Measurements from ENCODE around the gene RBM43. TPM values are rescaled to one million over a fixed set of nuclear protein-coding genes. Genes with fewer than 3 reads are reported as not detected.

The RBM43 gene
- total RNA-seq, 2 donors from 2014 or later, result 2.4 to 5.0 TPM

GRCh38 chr2:151278487-151278886 is 16.8 kb upstream of the RBM43 start:
- Mint-ChIP-seq H3K36me3 (peaks cover 5 to 18% of the 10 kb centered on the region in 2 donors), H3K9me3 (no peaks in the 10 kb centered on the region), H3K27ac (no peak overlapping the region)
- ATAC-seq (no peak), DNase-seq (ENCODE audit: low spot score in 2 of 2) (no peak)

DNA sequence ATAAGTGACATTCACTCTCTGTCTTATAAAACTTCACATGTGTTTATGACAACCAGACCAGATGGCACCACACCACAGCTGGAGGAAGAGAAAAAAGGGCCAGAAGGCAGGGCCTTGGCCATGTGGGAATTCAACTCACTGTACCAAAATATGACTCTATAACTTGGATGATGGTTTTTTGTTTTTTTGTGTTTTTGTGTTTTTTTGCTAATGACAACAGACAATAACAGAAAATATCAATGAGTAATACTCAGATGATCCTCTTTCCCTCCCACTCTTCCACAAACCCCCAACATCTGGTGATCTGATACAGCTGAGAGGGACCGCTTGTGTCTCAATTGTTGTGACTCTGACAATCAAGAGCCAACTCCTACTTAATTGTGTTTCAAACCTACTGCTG is 15.4 kb upstream of the RBM43 start:
- ATAC-seq (no peak), DNase-seq (ENCODE audit: low spot score in 2 of 2) (no peak)
- H3K27ac Mint-ChIP-seq, result peak overlapping the region in 1 of 2 donors; percentile 14
- H3K36me3 Mint-ChIP-seq, result peaks cover 9 to 27% of the 10 kb centered on the region in 2 donors
- no peaks in the 10 kb centered on the region for H3K9me3 Mint-ChIP-seq

- DNase-seq (ENCODE audit: low spot score in 2 of 2), result no peak
- no peak for ATAC-seq
- H3K9me3 Mint-ChIP-seq, result no peaks in the 10 kb centered on the region
- H3K27ac Mint-ChIP-seq, result peak overlapping the region in 1 of 2 donors; percentile 19
- peaks cover 8 to 33% of the 10 kb centered on the region in 2 donors for H3K36me3 Mint-ChIP-seq
Measured at GRCh38 chr2:151275291-151275690, 13.6 kb upstream of the RBM43 start.

DNA sequence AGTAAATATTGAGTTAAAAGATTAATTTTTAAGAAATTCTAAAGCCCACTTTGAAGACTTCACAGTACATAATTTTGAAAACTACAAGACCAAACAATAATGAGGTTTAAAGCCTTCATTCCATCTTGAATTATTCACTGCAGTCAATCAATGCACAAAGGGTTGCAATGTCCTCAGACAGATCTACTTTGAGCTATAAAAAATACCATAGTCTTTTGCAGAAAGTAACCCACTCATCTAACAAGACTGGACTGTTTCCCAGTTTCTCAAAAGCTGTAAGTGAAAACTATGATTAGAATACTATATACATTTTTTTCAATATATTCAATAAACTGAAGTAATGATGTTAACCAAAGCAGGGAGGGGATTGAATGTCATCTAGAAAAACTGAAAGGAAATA is 10.2 kb upstream of the RBM43 start:
- DNase-seq (ENCODE audit: low spot score in 2 of 2) (no peak), ATAC-seq (no peak)
- peaks cover 13 to 37% of the 10 kb centered on the region in 2 donors for H3K36me3 Mint-ChIP-seq
- H3K9me3 Mint-ChIP-seq, result no peaks in the 10 kb centered on the region
- no peak overlapping the region for H3K27ac Mint-ChIP-seq

GRCh38 chr2:151269798-151270568 is 8.3 kb upstream of the RBM43 start:
- no peaks in the 10 kb centered on the region for H3K9me3 Mint-ChIP-seq
- DNase-seq (ENCODE audit: low spot score in 2 of 2), result no peak
- ATAC-seq, result peak in 1 of 2 donors; percentile 64
- peaks cover 13 to 31% of the 10 kb centered on the region in 2 donors for H3K36me3 Mint-ChIP-seq
- no peak overlapping the region for H3K27ac Mint-ChIP-seq

- no peak overlapping the region for H3K27ac Mint-ChIP-seq
- no peak for ATAC-seq
- H3K9me3 Mint-ChIP-seq, result no peaks in the 10 kb centered on the region
- peaks cover 13 to 27% of the 10 kb centered on the region in 2 donors for H3K36me3 Mint-ChIP-seq
- no peak for DNase-seq (ENCODE audit: low spot score in 2 of 2)
Measured at GRCh38 chr2:151268085-151268484, 6.4 kb upstream of the RBM43 start.

GRCh38 chr2:151267537-151267936 is 5.9 kb upstream of the RBM43 start:
- Mint-ChIP-seq H3K36me3 (peaks cover 9 to 22% of the 10 kb centered on the region in 2 donors), H3K27ac (peak overlapping the region in 1 of 2 donors; percentile 51), H3K9me3 (no peaks in the 10 kb centered on the region)
- ATAC-seq (no peak), DNase-seq (ENCODE audit: low spot score in 2 of 2) (no peak)

DNA sequence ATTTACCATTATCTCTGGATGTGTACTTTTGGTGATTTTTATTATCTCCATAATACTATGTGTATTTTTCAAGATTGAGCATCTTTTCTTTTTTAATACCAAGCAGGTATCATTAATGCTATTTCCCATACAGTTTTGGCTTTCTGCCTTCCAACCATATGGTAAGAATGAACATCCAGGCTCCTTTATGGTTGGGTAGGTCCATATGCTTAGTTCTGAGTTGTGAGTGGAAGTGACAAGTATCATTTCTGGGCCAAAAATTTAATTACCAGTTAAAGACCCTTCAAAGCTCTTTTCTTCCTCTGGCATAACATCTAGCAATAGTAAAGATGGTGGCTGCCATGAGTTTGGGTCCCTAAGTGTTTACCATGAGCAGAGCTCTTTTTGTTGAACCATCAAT is 4.3 kb upstream of the RBM43 start:
- DNase-seq (ENCODE audit: low spot score in 2 of 2) (no peak), ATAC-seq (no peak)
- Mint-ChIP-seq H3K36me3 (peaks cover 7 to 18% of the 10 kb centered on the region in 2 donors), H3K9me3 (no peaks in the 10 kb centered on the region), H3K27ac (no peak overlapping the region)

- H3K27ac Mint-ChIP-seq, result peak overlapping the region in 1 of 2 donors; percentile 0
- DNase-seq (ENCODE audit: low spot score in 2 of 2) (no peak), ATAC-seq (no peak)
- no peaks in the 10 kb centered on the region for H3K9me3 Mint-ChIP-seq
- H3K36me3 Mint-ChIP-seq, result peaks cover 10 to 17% of the 10 kb centered on the region in 2 donors
Measured at GRCh38 chr2:151264157-151264825, 2.6 kb upstream of the RBM43 start.

- Mint-ChIP-seq H3K36me3 (peaks cover 10 to 14% of the 10 kb centered on the region in 2 donors), H3K9me3 (no peaks in the 10 kb centered on the region), H3K27ac (peak overlapping the region in 1 of 2 donors; percentile 91)
- DNase-seq (ENCODE audit: low spot score in 2 of 2), result no peak
- ATAC-seq, result no peak
Measured at GRCh38 chr2:151262629-151263028, 966 bp upstream of the RBM43 start.

- no peaks in the 10 kb centered on the region for H3K9me3 Mint-ChIP-seq
Measured at GRCh38 chr2:151261977-151262291, 271 bp upstream of the RBM43 start.

GRCh38 chr2:151260573-151261230 is 961 bp downstream of the RBM43 start:
- no peaks in the 10 kb centered on the region for H3K9me3 Mint-ChIP-seq
- peaks cover 5 to 12% of the 10 kb centered on the region in 2 donors for H3K36me3 Mint-ChIP-seq
- H3K27ac Mint-ChIP-seq, result peak overlapping the region; percentile 91 to 98
- ATAC-seq, result no peak
- no peak for DNase-seq (ENCODE audit: low spot score in 2 of 2)

More at GRCh38 chr2:151261977-151262291, 271 bp upstream of the RBM43 start:
- peaks cover 5 to 12% of the 10 kb centered on the region in 2 donors for H3K36me3 Mint-ChIP-seq
- H3K27ac Mint-ChIP-seq, result peak overlapping the region; percentile 88 to 91
- DNase-seq (ENCODE audit: low spot score in 2 of 2) (no peak), ATAC-seq (no peak)

- Mint-ChIP-seq H3K27ac (peak overlapping the region in 1 of 2 donors; percentile 81), H3K36me3 (peaks cover 5 to 17% of the 10 kb centered on the region in 2 donors), H3K9me3 (no peaks in the 10 kb centered on the region)
- ATAC-seq (no peak), DNase-seq (ENCODE audit: low spot score in 2 of 2) (no peak)
Measured at GRCh38 chr2:151258121-151258520, 3.5 kb downstream of the RBM43 start.

- Mint-ChIP-seq H3K36me3 (peaks cover 36 to 43% of the 10 kb centered on the region in 2 donors), H3K9me3 (peaks cover 0 to 10% of the 10 kb centered on the region in 2 donors), H3K27ac (no peak overlapping the region)
- ATAC-seq, result no peak
- no peak for DNase-seq (ENCODE audit: low spot score in 2 of 2)
Measured at GRCh38 chr2:151252646-151253045, 9.0 kb downstream of the RBM43 start.

GRCh38 chr2:151251012-151251411 is 10.7 kb downstream of the RBM43 start:
- H3K9me3 Mint-ChIP-seq, result peaks cover 0 to 10% of the 10 kb centered on the region in 2 donors
- DNase-seq (ENCODE audit: low spot score in 2 of 2), result no peak
- H3K36me3 Mint-ChIP-seq, result peaks cover 36 to 44% of the 10 kb centered on the region in 2 donors
- no peak overlapping the region for H3K27ac Mint-ChIP-seq
- ATAC-seq, result no peak

GRCh38 chr2:151247432-151247831 is 14.2 kb downstream of the RBM43 start:
- no peak for DNase-seq (ENCODE audit: low spot score in 2 of 2)
- peaks cover 11 to 21% of the 10 kb centered on the region in 2 donors for H3K9me3 Mint-ChIP-seq
- peaks cover 48% of the 10 kb centered on the region in 2 donors for H3K36me3 Mint-ChIP-seq
- ATAC-seq, result no peak
- H3K27ac Mint-ChIP-seq, result no peak overlapping the region

DNA sequence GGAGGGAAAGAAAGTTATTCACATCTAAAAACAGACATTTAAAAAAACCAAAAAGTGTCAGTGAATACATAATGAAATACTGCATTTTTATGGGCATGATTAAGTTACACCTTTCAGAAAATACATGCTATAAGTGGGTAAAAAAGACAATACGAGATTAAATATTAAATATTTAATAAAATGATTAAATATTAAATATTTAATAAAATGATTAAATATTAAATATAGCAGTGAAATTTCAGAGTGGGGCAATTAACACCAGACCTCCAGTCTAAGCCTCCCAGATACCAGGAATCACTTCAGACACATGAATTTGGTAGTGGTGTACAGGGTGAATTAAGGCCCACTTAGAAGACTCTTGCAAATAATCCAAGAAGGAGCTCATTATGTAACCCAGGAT is 15.5 kb downstream of the RBM43 start:
- ATAC-seq (no peak), DNase-seq (ENCODE audit: low spot score in 2 of 2) (no peak)
- Mint-ChIP-seq H3K27ac (no peak overlapping the region), H3K36me3 (peaks cover 36 to 38% of the 10 kb centered on the region in 2 donors), H3K9me3 (peaks cover 11 to 21% of the 10 kb centered on the region in 2 donors)
